Adipocyte (in vitro differentiated cells): ENCODE measurements around the gene SETD2.

Experiments used
- DNase-seq: peaks from one replicate; pipeline ENCODE4 v3.0.0-alpha.2; 2015; ENCODE audit warnings: low read depth
- H3K27me3 ChIP-seq: replicated peaks from 2 replicates; pipeline ENCODE4 v1.7.0; 2013; ENCODE audit warnings: mild to moderate bottlenecking, low read length, moderate library complexity; ENCODE audit not compliant: control insufficient read depth, insufficient read depth
- H3K36me3 ChIP-seq: 2 replicates; pipeline ENCODE4 v1.7.0; 2013; ENCODE audit warnings: low read length, mild to moderate bottlenecking, moderate library complexity; ENCODE audit not compliant: control insufficient read depth, insufficient read depth, severe bottlenecking
- H3K4me1 ChIP-seq: 2 replicates; pipeline ENCODE4 v1.7.0; 2013; ENCODE audit warnings: mild to moderate bottlenecking, low read length, moderate library complexity; ENCODE audit not compliant: control insufficient read depth, insufficient read depth
- H3K4me3 ChIP-seq: 2 replicates; pipeline ENCODE4 v1.7.0; 2013; ENCODE audit warnings: mild to moderate bottlenecking, low read length, moderate library complexity
- H3K9ac ChIP-seq: 2 replicates; pipeline ENCODE4 v1.7.0; 2013; ENCODE audit warnings: mild to moderate bottlenecking, low read length, moderate library complexity
- H3K9me3 ChIP-seq: 2 replicates; pipeline ENCODE4 v1.7.0; 2013; ENCODE audit warnings: mild to moderate bottlenecking, low read length, moderate library complexity; ENCODE audit not compliant: control insufficient read depth

SETD2 gene

DNA sequence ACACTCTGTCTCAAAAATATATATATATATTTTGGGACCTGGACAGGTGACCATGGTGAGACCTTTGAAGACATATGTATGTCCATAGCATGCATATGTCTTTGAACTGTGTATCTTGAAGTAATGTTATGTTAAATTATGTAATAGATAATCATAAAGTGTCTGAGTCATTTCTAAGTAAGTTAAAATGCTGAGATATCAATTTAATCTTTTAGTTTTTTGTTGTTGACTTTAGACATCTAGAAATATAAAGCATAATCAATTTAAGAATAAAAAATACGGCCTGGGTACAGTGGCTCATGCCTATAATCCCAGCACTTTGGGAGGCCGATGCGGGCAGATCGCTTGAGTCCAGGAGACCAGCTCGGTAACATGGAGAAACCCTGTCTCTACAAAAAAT, 12.7 kb upstream of the SETD2 start:
- no peaks in the 10 kb centered on the region for H3K4me1 ChIP-seq
- H3K4me3 ChIP-seq, result no peak overlapping the region
- H3K27me3 ChIP-seq, result no peaks in the 10 kb centered on the region
- peaks cover 9% of the 10 kb centered on the region for H3K36me3 ChIP-seq
- H3K9ac ChIP-seq, result no peak overlapping the region
- DNase-seq, result no peak
- H3K9me3 ChIP-seq, result no peaks in the 10 kb centered on the region

DNA sequence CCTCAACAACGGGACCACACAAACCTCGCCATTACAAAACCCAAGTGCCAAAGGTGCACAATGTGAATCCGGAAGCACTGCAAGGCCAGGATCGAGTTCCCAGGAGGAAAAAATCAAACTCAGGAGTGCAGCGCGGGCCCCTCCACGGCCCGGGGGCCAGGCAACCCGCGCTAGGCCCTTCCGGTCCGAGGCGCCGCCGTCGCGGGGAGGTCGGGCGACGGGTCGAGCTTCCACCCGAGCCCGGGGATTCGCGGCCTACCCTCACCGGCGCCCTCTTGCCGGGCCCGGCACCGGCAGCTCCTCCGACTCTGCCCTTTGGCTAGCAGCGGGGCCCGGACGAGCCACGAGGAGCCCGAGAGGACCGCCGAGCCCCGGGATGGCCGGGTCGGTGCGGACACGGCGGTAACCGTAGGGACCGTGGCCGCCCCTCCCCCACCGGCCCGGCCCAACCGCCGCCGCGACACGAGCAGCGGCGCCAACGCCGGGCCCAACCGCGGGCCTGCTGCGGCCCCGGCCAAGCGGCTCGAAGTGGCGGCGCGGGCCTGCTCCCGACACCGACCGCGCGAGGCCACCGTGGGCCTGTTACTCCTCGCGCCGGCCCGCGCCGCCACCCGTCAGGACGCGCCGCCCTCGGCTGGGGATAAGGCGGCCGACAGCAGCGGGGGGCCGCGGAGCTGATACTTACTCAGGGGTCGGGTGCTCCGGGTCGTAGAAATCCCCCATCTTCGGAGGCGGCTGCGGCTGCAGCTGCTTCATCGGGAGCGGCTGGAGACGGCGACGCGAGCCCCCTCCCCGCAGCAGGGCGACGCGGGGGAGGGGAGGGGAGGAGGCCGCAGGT, 525 bp downstream of the SETD2 start:
- H3K27me3 ChIP-seq, result no peaks in the 10 kb centered on the region
- H3K9ac ChIP-seq, result peak overlapping the region; percentile 97
- H3K4me1 ChIP-seq, result peaks cover 24% of the 10 kb centered on the region
- no peaks in the 10 kb centered on the region for H3K36me3 ChIP-seq
- H3K4me3 ChIP-seq, result peak overlapping the region; percentile 96
- no peaks in the 10 kb centered on the region for H3K9me3 ChIP-seq
- peak; percentile 73 for DNase-seq

DNA sequence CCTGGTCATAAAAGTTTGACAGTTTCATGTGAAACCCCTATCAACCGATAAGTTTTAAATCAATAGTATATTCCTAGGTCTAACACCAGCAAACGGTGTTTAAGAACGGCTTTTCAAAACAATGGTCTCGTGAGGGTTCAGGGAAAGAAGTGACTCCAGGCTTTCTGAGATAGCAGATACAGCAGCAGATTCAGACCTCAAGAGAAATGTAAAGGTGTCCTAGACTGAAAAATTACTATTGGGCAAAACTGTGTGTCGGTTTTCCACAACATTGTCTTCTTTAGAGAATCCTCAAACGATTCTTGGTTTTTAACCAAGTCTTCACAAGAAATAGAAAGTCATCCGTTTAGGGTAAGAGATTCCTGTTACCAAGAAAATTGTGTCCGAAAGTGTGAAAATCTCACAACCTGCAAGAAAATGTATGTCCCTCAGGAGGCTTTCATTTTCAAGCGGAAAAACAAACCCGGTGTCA, 1.2 kb downstream of the SETD2 start:
- Histone ChIP-seq H3K4me1 (peaks cover 24% of the 10 kb centered on the region), H3K27me3 (no peaks in the 10 kb centered on the region), H3K36me3 (no peaks in the 10 kb centered on the region), H3K9me3 (no peaks in the 10 kb centered on the region), H3K9ac (peak overlapping the region; percentile 97), H3K4me3 (peak overlapping the region; percentile 96)
- DNase-seq, result peak; percentile 44

DNA sequence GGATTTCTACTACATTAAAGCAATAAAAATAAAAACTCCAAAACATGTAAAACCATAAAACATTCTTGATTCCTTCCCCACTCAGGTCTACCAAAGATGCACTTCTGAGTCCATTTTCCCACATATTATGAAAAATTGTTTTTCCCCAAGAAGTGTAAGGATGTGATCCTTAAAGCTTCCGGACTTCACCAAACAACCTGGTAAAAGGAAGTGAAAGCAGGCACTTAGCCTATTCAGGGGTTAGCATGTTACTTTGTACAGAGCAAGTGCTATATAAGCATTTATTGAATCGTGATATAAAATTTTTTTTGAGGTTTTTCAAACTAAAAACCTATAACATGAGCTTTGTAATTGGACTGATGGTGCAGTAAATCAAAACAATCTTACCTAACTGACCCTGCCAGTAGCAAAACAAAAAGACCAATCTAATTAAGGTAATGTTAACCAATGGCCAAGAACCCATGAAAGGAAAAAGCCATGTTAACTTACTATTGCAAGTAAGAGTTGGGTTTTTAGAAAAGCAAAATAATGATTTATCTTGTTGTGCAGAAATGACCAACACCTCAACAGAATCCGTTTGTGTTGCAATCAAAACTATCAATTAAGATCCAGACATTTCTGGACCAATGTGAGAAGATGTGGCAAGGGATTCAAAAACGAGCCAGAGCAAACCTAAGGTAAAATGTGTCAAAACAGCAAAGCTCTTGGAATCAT, 1.8 kb downstream of the SETD2 start:
- peak overlapping the region; percentile 97 for H3K9ac ChIP-seq
- H3K4me3 ChIP-seq, result peak overlapping the region; percentile 96
- H3K4me1 ChIP-seq, result peaks cover 24% of the 10 kb centered on the region
- H3K27me3 ChIP-seq, result no peaks in the 10 kb centered on the region
- DNase-seq, result peak; percentile 44
- no peaks in the 10 kb centered on the region for H3K9me3 ChIP-seq
- H3K36me3 ChIP-seq, result no peaks in the 10 kb centered on the region

DNA sequence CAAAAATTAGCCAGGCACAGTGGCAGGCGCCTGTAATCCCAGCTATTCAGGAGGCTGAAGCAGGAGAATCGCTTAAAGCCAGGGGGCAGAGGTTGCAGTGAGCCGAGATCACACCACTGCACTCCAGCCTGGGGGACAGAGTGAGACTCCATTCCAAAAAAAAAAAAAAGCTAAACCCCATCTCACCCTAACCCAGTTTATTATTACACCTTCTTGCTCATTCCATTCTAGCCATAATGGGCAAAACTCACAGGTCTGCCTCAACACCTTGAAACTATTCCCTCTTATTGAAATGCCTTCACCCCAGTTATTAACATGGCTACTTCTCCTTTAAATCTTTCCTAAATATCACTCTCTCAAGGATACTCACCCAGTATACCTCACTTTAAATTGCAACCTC, 4.1 kb downstream of the SETD2 start:
- H3K9me3 ChIP-seq, result no peaks in the 10 kb centered on the region
- H3K4me1 ChIP-seq, result peaks cover 23% of the 10 kb centered on the region
- no peak for DNase-seq
- H3K4me3 ChIP-seq, result no peak overlapping the region
- no peak overlapping the region for H3K9ac ChIP-seq
- no peaks in the 10 kb centered on the region for H3K36me3 ChIP-seq
- no peaks in the 10 kb centered on the region for H3K27me3 ChIP-seq

DNA sequence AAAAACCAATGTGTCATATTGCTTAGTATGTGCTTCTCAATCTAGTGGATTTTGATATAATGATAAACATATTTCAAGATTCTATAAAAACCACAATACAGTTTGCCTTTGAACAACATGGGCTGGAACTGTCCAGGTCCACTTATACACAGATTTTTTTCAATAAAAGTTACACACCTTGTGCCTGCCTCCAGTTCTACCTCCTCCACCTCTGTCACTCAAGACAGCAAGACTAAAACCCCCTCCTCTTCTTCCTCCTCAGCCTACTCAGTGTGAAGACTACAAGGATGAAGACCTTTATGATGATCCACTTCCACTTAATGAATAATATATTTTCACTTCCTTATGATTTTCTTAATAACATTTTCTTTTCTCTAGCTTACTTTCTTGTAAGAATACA, 5.7 kb downstream of the SETD2 start:
- peaks cover 23% of the 10 kb centered on the region for H3K4me1 ChIP-seq
- no peaks in the 10 kb centered on the region for H3K9me3 ChIP-seq
- no peaks in the 10 kb centered on the region for H3K27me3 ChIP-seq
- no peak for DNase-seq
- H3K9ac ChIP-seq, result no peak overlapping the region
- H3K36me3 ChIP-seq, result no peaks in the 10 kb centered on the region
- H3K4me3 ChIP-seq, result no peak overlapping the region

DNA sequence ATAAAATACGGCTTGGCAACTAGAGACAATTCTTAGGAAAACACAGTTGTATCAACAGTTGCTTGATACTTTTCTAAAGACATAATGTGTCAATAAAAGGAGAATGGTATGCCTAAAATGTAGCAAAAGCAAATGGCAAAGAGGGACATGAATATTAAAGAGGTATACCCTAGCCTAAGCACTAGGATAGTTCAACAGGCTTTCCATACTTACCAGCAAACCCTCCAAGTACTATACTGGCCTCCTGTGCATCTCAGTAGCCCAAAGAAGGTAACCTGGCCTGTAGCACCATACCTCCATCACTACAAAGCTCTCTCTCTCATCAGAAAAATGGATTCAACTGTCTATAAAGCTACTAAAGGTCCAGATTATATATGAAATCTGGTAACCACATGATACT, 7.5 kb downstream of the SETD2 start:
- H3K4me1 ChIP-seq, result peaks cover 12% of the 10 kb centered on the region
- no peaks in the 10 kb centered on the region for H3K9me3 ChIP-seq
- H3K27me3 ChIP-seq, result no peaks in the 10 kb centered on the region
- no peak overlapping the region for H3K4me3 ChIP-seq
- H3K36me3 ChIP-seq, result no peaks in the 10 kb centered on the region
- H3K9ac ChIP-seq, result no peak overlapping the region
- no peak for DNase-seq

DNA sequence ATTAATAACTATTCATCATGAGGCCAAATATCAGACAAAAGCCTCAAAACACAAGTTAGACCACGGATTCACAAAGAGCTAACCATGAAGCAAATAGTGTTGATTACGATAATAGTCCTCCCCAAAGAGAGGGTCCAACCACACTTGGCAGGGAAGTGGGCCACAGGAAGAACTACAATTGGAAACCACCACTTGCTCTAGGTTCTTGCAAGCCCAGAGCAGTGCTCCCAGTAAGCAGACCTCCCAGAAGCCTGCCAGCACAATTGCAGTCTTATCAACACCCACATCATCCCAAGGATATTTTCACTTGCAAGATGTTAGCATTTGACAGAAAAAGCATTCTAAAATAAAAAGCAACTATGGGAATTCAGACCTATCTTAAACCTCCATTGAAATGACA, 11.3 kb downstream of the SETD2 start:
- Histone ChIP-seq H3K4me1 (peaks cover 19% of the 10 kb centered on the region), H3K9me3 (no peaks in the 10 kb centered on the region), H3K4me3 (no peak overlapping the region), H3K9ac (no peak overlapping the region), H3K36me3 (no peaks in the 10 kb centered on the region), H3K27me3 (no peaks in the 10 kb centered on the region)
- no peak for DNase-seq

DNA sequence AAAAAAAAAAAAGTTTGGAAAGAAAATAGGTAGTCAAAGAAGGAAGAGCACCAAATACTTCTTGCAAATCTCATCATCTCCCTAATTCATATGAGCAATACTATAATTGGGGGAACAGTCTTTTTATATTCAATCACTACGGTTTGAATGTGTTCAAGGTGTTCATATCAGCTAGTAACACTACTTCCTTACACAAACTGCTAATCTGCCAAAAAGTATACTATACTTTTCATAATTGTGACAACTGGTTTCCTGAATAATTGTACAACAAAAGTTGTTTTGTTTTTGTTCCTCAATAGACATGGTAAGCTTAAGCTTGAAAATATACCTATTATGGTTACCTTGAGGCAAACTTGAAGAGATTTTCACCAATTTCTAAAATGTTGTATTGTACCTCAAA, 12.1 kb downstream of the SETD2 start:
- Histone ChIP-seq H3K4me1 (peaks cover 19% of the 10 kb centered on the region), H3K36me3 (no peaks in the 10 kb centered on the region), H3K9ac (no peak overlapping the region), H3K9me3 (no peaks in the 10 kb centered on the region), H3K27me3 (no peaks in the 10 kb centered on the region), H3K4me3 (no peak overlapping the region)
- DNase-seq, result no peak

DNA sequence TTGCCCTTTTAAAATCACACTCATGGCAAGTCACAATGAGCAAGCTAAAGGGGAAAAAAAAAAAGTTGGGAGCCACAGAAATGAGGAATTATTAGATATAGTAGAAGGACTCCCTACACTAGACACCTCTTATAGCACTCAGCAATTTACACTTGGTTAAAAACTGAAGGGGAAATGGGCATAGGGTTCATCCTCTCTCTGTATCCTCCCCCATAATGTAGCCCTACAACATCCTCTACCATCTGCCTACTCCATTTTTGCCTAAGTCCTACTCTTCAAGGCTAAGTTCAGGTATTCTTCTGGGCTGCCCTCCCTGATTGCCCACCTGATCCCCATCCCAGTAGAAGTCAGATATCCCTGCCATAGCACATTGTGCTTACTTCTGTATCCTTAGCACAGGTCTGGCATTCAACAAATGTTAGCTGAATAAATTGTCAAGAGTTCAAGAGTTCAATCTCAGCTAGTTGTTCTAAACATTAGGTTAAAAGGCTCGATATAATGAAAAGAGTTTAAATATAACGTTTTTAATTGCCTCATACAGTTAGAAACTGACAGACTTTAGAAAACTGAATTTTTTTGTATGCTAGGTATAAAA, 14.5 kb downstream of the SETD2 start:
- Histone ChIP-seq H3K27me3 (no peaks in the 10 kb centered on the region), H3K9me3 (no peaks in the 10 kb centered on the region), H3K36me3 (no peaks in the 10 kb centered on the region), H3K4me3 (no peak overlapping the region), H3K9ac (no peak overlapping the region), H3K4me1 (peaks cover 20% of the 10 kb centered on the region)
- no peak for DNase-seq

DNA sequence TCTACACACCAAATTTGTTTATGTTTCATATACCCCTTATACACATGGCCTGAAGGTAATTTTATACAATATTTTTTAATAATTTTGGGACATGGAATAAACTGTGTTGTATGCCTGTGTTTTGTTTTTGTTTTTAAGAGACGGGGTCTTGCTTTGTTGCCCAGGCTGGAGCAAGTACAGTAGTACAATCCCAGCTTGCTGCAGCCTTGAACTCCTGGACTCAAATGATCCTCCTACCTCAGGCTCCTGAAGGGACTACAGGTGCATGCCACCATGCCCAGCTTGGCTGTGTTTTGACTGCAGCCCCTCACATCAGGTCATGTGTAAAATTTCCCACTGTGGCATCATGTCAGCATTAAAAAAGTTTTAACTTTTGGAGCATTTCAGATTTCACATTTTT, 18.6 kb downstream of the SETD2 start:
- Histone ChIP-seq H3K9ac (no peak overlapping the region), H3K9me3 (no peaks in the 10 kb centered on the region), H3K4me3 (no peak overlapping the region), H3K36me3 (no peaks in the 10 kb centered on the region), H3K4me1 (peaks cover 27% of the 10 kb centered on the region), H3K27me3 (no peaks in the 10 kb centered on the region)
- no peak for DNase-seq
